Neuronal stem cell (in vitro differentiated cells): Measurements from ENCODE around the gene CBX3.

Experiments used
- DNase-seq: peaks from one replicate; pipeline ENCODE4 v3.0.0-alpha.2; 2013; ENCODE audit warnings: low spot score
- H2AFZ ChIP-seq: one replicate; pipeline ENCODE4 v1.6.1; 2013; ENCODE audit warnings: mild to moderate bottlenecking, low read length, inconsistent platforms
- H2AK5ac ChIP-seq: 2 replicates; pipeline ENCODE4 v1.6.1; 2013; ENCODE audit warnings: low read depth, mild to moderate bottlenecking, inconsistent platforms, low read length, moderate library complexity, mixed read lengths
- H2BK120ac ChIP-seq: 2 replicates; pipeline ENCODE4 v1.6.1; 2013; ENCODE audit warnings: low read depth, mild to moderate bottlenecking, inconsistent platforms, low read length, moderate library complexity, mixed read lengths
- H2BK12ac ChIP-seq: one replicate; pipeline ENCODE4 v1.6.1; 2013; ENCODE audit warnings: low read length, inconsistent platforms
- H2BK15ac ChIP-seq: 2 replicates; pipeline ENCODE4 v1.6.1; 2013; ENCODE audit warnings: mild to moderate bottlenecking, low read length, inconsistent platforms, mixed read lengths
- H2BK5ac ChIP-seq: one replicate; pipeline ENCODE4 v1.6.1; 2013; ENCODE audit warnings: inconsistent platforms, mild to moderate bottlenecking, low read length, moderate library complexity
- H3K14ac ChIP-seq: one replicate; pipeline ENCODE4 v1.6.1; 2013; ENCODE audit warnings: low read length, inconsistent platforms
- H3K18ac ChIP-seq: 2 replicates; pipeline ENCODE4 v1.6.1; 2013; ENCODE audit warnings: low read length, inconsistent platforms
- H3K23ac ChIP-seq: 2 replicates; pipeline ENCODE4 v1.6.1; 2013; ENCODE audit warnings: low read depth, mild to moderate bottlenecking, mixed read lengths, low read length, inconsistent platforms; ENCODE audit not compliant: poor library complexity
- H3K27ac ChIP-seq: replicated peaks from 3 replicates; pipeline ENCODE4 v1.5.1; 2013; ENCODE audit warnings: low read length, inconsistent platforms
- H3K27me3 ChIP-seq, 3 experiments: 2 replicates each; pipeline ENCODE4 v1.6.1; 2013; ENCODE audit warnings: low read length in 3 of 3, mild to moderate bottlenecking in 2 of 3, inconsistent platforms in 1 of 3, low read depth in 1 of 3, mixed read lengths in 1 of 3, moderate library complexity in 1 of 3; ENCODE audit not compliant: control insufficient read depth in 3 of 3, insufficient read depth in 3 of 3
- H3K36me3 ChIP-seq, 2 donors: replicated peaks in 1 of 2; 2 replicates each; pipeline ENCODE4 v1.6.1; 2013; ENCODE audit warnings: low read length in 2 of 2; ENCODE audit not compliant: control insufficient read depth in 2 of 2, insufficient read depth in 2 of 2
- H3K4ac ChIP-seq: 2 replicates; pipeline ENCODE4 v1.6.1; 2013; ENCODE audit warnings: inconsistent platforms, mild to moderate bottlenecking, low read length, moderate library complexity
- H3K4me1 ChIP-seq, 2 donors: 1 replicate in 1 of 2; 2 replicates in 1 of 2; pipeline ENCODE4 v1.6.1; 2013; ENCODE audit warnings: low read length in 2 of 2, low read depth in 1 of 2; ENCODE audit not compliant: control insufficient read depth in 2 of 2, insufficient read depth in 1 of 2
- H3K4me2 ChIP-seq: one replicate; pipeline ENCODE4 v1.6.1; 2013; ENCODE audit warnings: mild to moderate bottlenecking, low read length, inconsistent platforms; ENCODE audit not compliant: insufficient read depth, poor library complexity, severe bottlenecking
- H3K4me3 ChIP-seq, 2 donors: 2 replicates each; pipeline ENCODE4 v1.5.1; 2013; ENCODE audit warnings: low read length in 2 of 2, mild to moderate bottlenecking in 2 of 2, inconsistent platforms in 1 of 2, moderate library complexity in 1 of 2
- H3K79me1 ChIP-seq: one replicate; pipeline ENCODE4 v1.6.1; 2013; ENCODE audit warnings: low read depth, mild to moderate bottlenecking, inconsistent platforms, low read length, moderate library complexity
- H3K9ac ChIP-seq: one replicate; pipeline ENCODE4 v1.6.1; 2013; ENCODE audit warnings: mild to moderate bottlenecking, low read depth, low read length, inconsistent platforms; ENCODE audit not compliant: poor library complexity
- H3K9me3 ChIP-seq, 2 donors: replicated peaks in 1 of 2; 2 replicates each; pipeline versions ENCODE3 to v1.6.1; 2013; ENCODE audit warnings: low read length in 2 of 2, mild to moderate bottlenecking in 2 of 2, inconsistent platforms in 1 of 2, low read depth in 1 of 2, mixed read lengths in 1 of 2, moderate library complexity in 1 of 2; ENCODE audit not compliant: control insufficient read depth in 2 of 2, insufficient read depth in 1 of 2
- H4K8ac ChIP-seq: one replicate; pipeline ENCODE4 v1.6.1; 2013; ENCODE audit warnings: low read depth, mild to moderate bottlenecking, inconsistent platforms, low read length, moderate library complexity
- H4K91ac ChIP-seq: one replicate; pipeline ENCODE4 v1.6.1; 2013; ENCODE audit warnings: low read length, low read depth, mild to moderate bottlenecking, inconsistent platforms; ENCODE audit not compliant: poor library complexity
- WGBS, 2 donors: extraction: QIAGEN DNeasy Blood & Tissue Kit; methylation state at CpG; one replicate each; pipeline ENCODE4 v1.1.7; 2013; ENCODE audit warnings: missing lambda C conversion rate in 2 of 2, mixed read lengths in 1 of 2; ENCODE audit not compliant: insufficient read length in 2 of 2, insufficient replicate concordance in 1 of 2; ENCODE audit errors: extremely low coverage in 2 of 2; 5-methylcytosine and 5-hydroxymethylcytosine counted together

Gene CBX3

GRCh38 chr7:26156451-26157420 lies 44.8 kb upstream of the CBX3 start:
- H4K8ac ChIP-seq = no peak overlapping the region
- peaks cover 7 to 10% of the 10 kb centered on the region in 2 donors for H3K4me1 ChIP-seq
- no peak overlapping the region for H2AFZ ChIP-seq
- no peak overlapping the region for H3K18ac ChIP-seq
- no peak overlapping the region for H3K4me3 ChIP-seq
- H3K27me3 ChIP-seq = peaks cover 9 to 31% (median 26%) of the 10 kb centered on the region in 3 experiments
- no peak overlapping the region for H3K4me2 ChIP-seq
- no peaks in the 10 kb centered on the region for H3K79me1 ChIP-seq
- no peak overlapping the region for H3K4ac ChIP-seq
- no peak overlapping the region for H3K23ac ChIP-seq
- no peak overlapping the region for H3K14ac ChIP-seq
- H3K9me3 ChIP-seq = peaks cover 2 to 8% of the 10 kb centered on the region in 2 donors
- no peak for DNase-seq
- no peak overlapping the region for H3K27ac ChIP-seq
- H4K91ac ChIP-seq = no peak overlapping the region
- WGBS, 2 donors = no CpG with 5 or more reads among the region's 20 CpGs
- H2BK120ac ChIP-seq = no peak overlapping the region
- no peak overlapping the region for H2AK5ac ChIP-seq
- no peak overlapping the region for H3K9ac ChIP-seq
- no peak overlapping the region for H2BK12ac ChIP-seq
- H2BK15ac ChIP-seq = no peak overlapping the region
- no peaks in the 10 kb centered on the region for H3K36me3 ChIP-seq
- no peak overlapping the region for H2BK5ac ChIP-seq

DNA sequence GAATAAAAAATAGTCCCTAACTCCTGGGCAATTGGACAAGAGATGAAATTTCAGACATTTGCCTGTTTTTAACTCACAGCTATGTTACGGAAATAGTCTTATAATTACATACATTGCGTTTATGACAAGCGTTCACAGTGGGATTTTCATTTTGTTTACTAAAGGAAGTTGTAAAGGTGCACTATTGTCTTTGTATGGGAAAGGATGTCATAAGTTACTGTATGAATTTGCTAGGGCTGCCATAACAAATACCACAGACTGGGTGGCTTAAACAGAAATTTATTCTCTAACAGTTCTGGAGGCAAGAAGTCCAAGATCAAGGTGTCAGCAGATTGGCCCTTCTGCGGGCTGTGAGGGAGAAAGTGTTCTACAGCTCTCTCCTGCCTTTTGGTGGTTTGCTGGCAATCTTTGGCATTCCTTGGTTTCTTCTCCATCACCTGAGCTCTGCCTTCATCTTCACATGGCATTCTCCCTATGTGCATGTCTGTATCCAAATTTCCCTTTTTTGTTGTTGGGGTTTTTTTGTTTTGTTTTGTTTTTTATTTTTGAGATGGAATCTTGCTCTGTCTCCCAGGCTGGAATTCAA lies 43.9 kb upstream of the CBX3 start:
- H3K4me3 ChIP-seq = no peak overlapping the region

DNA sequence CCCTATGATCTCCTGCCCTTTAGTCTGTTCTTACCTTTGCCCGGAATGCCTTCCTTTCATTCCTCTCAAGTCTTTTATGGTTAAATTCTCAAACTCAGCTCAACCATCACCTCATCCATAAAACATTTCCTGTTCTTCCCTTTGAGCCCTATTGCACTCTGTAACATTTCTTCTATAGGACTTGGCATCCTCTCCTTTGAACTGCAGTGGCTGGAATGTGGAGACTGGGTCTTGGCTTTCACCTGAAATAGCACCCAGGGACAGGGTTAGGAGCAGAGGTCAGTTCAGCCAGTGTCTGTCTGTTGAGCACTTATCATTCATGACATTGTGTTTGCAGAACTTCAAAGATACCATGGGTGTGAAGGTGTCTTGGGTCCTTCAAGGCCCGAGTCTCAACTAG lies 42.3 kb upstream of the CBX3 start:
- Histone ChIP-seq H3K4ac (no peak overlapping the region), H3K79me1 (no peaks in the 10 kb centered on the region), H3K4me3 (no peak overlapping the region), H2BK12ac (no peak overlapping the region), H4K8ac (no peak overlapping the region), H3K23ac (no peak overlapping the region), H2AK5ac (no peak overlapping the region), H3K18ac (no peak overlapping the region), H2BK15ac (no peak overlapping the region), H2BK5ac (no peak overlapping the region), H3K27ac (no peak overlapping the region), H4K91ac (no peak overlapping the region), H3K36me3 (no peaks in the 10 kb centered on the region), H3K9me3 (peaks cover 0 to 2% of the 10 kb centered on the region in 2 donors), H3K9ac (no peak overlapping the region), H2AFZ (no peak overlapping the region), H3K4me2 (no peak overlapping the region), H3K4me1 (peaks cover 2 to 7% of the 10 kb centered on the region in 2 donors), H3K27me3 (peaks cover 0 to 7% (median 4%) of the 10 kb centered on the region in 3 experiments), H2BK120ac (no peak overlapping the region), H3K14ac (no peak overlapping the region)
- DNase-seq = no peak
- no CpG with 5 or more reads among the region's 2 CpGs for WGBS, 2 donors

More for the DNA sequence above, 43.9 kb upstream of the CBX3 start:
- H3K79me1 ChIP-seq = no peaks in the 10 kb centered on the region
- DNase-seq = no peak
- WGBS, 2 donors = no CpG with 5 or more reads among the region's 4 CpGs
- no peak overlapping the region for H3K4me2 ChIP-seq
- no peak overlapping the region for H2AK5ac ChIP-seq
- no peak overlapping the region for H4K8ac ChIP-seq
- H2BK12ac ChIP-seq = no peak overlapping the region
- H3K36me3 ChIP-seq = no peaks in the 10 kb centered on the region
- no peak overlapping the region for H4K91ac ChIP-seq
- peaks cover 2 to 8% of the 10 kb centered on the region in 2 donors for H3K9me3 ChIP-seq
- peaks cover 7 to 9% of the 10 kb centered on the region in 2 donors for H3K4me1 ChIP-seq
- H2BK15ac ChIP-seq = no peak overlapping the region
- H3K9ac ChIP-seq = no peak overlapping the region
- no peak overlapping the region for H3K18ac ChIP-seq
- no peak overlapping the region for H3K4ac ChIP-seq
- no peak overlapping the region for H3K14ac ChIP-seq
- H2BK120ac ChIP-seq = no peak overlapping the region
- no peak overlapping the region for H3K23ac ChIP-seq
- no peak overlapping the region for H2BK5ac ChIP-seq
- no peak overlapping the region for H2AFZ ChIP-seq
- no peak overlapping the region for H3K27ac ChIP-seq
- H3K27me3 ChIP-seq = peaks cover 6 to 23% (median 20%) of the 10 kb centered on the region in 3 experiments

- Histone ChIP-seq H3K27me3 (no peaks in the 10 kb centered on the region), H4K8ac (no peak overlapping the region), H2BK12ac (no peak overlapping the region), H2AFZ (no peak overlapping the region), H2AK5ac (no peak overlapping the region), H3K79me1 (no peaks in the 10 kb centered on the region), H3K9me3 (no peaks in the 10 kb centered on the region), H3K9ac (no peak overlapping the region), H3K4me3 (no peak overlapping the region), H3K4me1 (peaks cover 0 to 7% of the 10 kb centered on the region in 2 donors), H3K23ac (no peak overlapping the region), H3K36me3 (no peaks in the 10 kb centered on the region), H3K18ac (no peak overlapping the region), H3K4me2 (no peak overlapping the region), H2BK120ac (no peak overlapping the region), H2BK5ac (no peak overlapping the region), H2BK15ac (no peak overlapping the region), H4K91ac (no peak overlapping the region), H3K4ac (no peak overlapping the region), H3K27ac (no peak overlapping the region), H3K14ac (no peak overlapping the region)
- WGBS, 2 donors = no CpG with 5 or more reads among the region's 2 CpGs
- DNase-seq = no peak
Measured at GRCh38 chr7:26160896-26161295, 40.6 kb upstream of the CBX3 start.
